NOMO-1 (cell line): Measurements from ENCODE around the gene ARL3.

Experiments used
- DNase-seq, 2 experiments: peaks; one replicate each; lab custom pipeline; 2025; ENCODE audit not compliant: unreplicated experiment in 2 of 2; lab: John Stamatoyannopoulos, UW

ARL3 gene

DNA sequence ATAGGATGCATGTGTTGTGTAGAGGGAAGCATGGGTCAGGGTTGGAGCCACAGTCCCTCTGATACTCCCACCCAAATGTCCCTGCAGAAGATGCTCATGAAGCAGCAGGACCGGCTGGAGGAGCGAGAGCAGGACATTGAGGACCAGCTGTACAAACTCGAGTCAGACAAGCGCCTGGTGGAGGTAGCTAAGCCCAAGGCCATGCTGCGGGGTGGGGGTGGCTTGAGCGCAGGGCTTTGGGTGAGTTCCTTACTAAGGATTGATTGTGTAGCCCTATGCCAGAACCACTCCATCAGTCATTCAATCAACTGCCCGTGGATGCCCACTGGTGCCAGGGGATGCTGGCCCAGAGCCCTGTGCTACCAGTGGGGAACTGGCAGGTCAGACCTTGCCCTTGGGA lies 59.6 kb downstream of the ARL3 start:
- no peak for DNase-seq

DNA sequence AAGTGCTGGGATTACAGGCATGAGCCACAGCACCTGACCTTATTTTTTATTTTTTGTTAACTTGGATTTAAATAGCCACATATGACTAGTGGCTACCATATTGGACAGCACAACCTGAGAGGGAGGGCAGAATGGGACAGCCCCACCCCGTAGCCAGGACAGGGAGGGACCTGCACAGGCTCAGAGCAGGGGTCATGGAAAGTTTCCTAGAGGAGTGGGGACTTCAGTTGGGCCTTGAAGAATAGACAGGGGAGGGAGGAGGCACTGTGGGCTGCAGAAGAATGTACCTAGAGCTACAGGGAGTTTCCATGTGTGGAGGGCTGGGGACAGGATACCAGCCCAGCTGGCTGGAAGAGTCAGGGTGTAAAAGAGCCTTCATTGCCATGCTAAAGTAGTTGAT lies 61.1 kb downstream of the ARL3 start:
- DNase-seq = no peak

DNA sequence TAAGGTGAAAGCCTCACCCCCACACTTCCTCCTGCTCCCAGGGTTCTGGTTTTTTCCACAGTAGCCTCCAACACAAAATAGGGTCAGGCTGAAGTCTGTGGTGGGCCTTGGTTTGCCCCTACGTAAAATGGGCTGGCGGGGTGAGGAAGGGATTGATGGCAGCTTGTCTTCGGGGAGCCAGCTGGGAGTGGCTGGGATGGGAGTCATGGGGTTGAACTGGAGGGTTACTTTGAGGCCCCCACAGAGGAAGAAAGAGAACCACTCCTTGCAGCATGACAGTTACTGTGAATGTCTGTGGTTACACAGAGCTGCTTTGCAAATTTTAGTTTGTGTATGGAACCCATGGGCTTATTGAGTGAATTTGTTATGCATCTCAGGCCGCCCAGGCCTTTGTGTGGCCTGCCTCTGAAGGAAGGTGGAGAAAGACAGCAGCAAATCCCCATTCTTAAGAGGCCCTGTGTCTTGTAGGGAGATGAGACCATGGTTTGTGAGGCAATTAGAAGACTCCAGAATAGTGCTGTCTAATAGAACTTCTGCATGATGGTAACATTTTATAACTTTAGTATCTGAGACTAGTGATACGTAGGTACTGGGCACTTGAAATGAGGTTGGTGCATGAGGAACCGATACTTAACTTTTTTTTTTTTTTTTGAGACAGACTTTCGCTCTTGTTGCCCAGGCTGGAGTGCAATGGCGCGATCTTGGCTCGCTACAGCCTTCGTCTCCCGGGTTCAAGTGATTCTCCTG lies 61.9 kb downstream of the ARL3 start:
- DNase-seq = peak; percentile 53 to 66

DNA sequence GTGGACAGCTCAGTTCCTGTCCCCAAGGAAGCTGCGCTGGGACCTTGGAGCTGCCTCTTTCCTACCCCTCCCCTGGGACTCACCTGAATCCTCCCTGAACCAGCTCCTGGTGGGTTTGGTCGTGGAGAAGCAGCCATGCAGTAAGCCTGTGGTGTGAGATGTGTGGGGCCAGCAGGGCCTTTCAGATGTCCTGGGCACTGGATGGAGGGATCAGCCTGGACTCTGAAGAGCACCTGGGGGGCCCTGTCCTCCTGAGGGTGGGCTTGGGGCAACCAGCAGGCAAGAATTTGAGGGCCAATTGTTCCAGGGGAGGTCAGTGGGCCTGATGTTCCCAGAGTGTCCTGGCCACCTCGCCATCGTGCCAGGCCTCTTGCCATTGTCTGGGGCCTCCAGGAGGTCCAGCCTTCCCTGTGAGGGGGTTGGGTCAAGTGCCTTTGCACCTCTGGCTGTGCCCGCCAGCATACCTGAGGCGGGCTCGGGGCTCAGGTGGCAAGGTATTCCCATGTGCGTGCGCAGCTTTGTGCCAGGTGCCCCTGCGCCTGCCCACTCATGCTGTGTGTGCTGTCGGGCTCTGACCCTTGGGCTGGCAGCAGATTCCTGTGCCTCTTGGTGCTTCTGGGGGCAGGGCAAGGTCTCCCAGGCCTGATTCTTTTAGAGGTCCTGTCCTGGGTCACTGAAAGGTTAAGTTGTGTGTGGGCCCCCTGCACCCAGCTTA lies 62.6 kb downstream of the ARL3 start:
- no peak for DNase-seq

DNA sequence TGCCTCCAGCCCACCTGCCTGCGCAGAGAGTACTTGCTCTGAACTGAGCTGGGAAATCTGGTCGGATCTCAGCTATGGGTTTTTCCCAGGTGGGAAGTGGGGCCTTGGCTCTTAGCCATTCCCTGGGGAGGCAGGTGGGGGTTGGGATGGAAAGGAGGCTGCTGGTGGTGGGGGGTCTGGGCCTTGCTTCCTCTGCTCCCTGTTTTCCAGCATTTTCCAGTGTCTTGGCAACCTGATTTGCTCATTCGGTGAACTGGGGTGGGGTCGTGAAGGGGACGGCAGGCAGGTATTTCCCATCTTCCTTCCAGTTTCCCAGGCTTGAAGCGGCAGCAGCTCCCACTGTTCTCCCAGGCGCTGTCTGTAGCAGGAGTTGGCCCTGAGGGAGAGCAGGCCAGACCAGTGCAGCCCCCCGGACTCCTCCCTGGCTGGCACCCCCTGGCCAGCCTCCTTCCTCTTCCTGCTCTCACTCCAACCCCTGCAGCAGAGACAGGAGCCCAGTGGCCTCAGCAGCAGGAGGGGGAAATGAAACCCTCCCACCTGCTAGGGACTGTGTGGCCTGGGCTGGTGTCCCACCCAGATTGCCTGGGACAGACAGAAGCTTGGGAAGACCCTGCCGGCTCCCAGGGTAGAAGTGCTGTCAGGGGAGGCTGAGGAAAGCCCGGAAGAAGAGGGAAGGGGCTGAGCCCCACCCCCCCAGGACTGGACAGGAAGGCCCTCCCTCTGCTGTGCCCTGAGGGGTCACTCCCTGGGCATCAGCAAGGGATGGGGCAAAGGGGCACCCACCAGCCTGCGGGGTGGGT lies 63.3 kb downstream of the ARL3 start:
- DNase-seq = peak; percentile 30 to 41

DNA sequence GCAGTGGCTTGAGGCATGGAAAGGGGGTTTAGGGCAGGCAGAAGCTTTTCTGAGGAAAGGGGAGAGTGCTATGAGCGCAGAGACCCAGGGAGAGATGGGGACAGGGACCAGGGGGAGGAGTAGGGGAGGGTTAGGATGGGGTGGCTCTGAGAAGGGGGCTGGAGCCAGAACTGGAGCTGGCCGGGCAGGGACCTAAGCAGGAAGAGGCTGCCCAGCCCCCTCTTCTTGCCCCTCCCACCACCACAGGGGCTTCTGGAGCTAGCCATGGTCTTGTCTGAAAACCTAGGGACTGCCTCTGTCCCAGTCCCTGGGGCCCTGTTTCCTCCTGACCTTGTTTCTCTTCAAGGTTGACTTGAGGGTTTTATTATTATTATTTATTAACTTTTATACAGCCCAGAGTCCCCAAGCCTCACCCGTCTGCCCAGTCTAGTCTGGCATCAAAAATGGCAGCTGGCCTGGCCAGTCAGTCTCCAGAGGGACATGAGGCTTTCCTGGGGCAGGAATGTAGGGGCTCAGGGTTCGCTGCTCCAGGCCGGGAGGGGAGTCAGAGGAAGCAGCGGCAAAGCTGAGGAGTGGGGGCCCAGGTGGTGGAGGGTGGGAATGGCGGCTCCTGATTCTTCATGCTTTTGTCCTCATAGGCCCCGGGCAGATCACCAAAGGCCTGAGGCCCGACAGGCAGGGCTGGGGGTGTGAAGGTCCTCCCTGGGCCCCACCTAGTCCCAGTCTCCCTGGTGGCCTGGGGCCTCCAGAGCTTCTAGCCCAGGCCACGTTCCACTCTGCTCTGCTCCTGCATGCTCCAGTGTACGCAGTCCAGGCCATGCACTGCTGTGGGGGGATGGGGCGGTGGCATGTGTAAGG lies 64.2 kb downstream of the ARL3 start:
- DNase-seq = no peak

DNA sequence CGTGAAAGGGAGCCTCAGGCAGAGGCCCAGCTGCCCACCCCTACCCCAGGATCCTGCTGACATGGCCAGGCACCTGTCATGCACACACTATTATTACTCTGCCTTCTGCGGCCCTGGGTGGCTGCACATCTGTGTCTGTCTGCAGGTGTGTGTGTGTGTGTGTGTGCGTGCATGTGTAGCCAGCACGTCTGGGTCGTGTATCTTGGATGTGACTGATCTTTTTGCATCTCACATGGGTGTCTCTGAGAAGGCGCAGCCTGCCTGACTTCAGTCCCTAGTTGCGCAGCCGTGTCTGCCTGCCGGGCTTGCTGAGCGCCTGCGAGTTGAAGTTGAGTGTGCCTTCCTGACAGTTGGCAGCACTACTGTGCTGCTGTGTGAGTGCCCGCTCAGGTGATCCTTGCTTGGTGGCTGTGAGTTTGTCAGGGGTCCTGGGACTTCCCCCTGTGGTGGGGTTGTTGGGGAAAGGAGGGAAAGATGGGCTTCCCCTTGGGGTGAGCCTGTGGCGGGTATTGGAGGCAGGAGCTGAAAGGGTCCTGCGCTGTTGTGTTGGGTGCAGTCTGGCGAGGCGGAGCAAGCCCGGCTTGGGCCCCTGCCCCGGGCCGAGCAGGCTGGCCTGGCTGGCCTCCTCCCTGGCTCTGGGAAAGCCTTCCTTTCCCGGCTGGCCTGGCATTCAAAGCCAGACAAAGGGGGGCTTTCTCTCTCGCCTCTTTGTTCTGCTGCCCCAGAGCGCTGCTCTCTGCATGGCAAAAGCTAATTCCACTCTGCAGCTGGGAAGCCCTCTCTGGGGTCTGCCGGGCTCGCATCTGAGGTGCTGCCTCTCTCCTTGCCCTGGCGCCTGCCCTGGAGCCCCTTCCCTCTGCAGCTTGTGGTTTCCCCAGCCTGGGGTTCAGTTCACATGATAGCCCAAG lies 65.1 kb downstream of the ARL3 start:
- DNase-seq = no peak

DNA sequence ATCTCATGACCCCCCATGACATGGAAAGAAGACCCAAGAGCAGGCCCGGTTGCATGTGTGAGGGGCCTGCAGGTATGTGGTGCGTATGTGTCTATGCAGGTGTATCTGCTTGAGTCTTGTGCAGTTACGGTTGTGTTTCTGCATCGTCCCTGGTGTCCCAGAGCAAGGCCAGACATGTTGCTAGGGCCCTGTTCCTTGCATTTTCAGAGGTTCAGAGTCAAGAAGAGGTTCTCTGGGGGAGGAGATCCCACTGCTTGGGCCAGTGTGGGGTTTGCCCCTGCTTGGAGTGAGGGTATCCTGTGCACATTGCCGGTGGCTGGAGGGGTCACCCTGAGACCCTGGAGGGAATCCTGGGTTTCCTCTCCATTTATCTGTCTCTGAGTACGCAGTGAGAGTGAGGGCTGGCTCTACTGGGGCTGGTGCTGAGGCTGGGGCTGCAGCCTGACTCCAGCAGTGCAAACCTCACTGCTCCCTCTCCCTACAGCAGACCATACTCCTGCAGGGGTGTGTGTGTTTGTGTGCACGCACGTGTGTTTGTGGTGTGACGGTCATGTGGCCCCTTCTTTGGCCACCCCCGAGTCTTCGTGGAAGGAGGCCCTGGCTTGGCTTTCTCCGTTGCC lies 65.8 kb downstream of the ARL3 start:
- no peak for DNase-seq

DNA sequence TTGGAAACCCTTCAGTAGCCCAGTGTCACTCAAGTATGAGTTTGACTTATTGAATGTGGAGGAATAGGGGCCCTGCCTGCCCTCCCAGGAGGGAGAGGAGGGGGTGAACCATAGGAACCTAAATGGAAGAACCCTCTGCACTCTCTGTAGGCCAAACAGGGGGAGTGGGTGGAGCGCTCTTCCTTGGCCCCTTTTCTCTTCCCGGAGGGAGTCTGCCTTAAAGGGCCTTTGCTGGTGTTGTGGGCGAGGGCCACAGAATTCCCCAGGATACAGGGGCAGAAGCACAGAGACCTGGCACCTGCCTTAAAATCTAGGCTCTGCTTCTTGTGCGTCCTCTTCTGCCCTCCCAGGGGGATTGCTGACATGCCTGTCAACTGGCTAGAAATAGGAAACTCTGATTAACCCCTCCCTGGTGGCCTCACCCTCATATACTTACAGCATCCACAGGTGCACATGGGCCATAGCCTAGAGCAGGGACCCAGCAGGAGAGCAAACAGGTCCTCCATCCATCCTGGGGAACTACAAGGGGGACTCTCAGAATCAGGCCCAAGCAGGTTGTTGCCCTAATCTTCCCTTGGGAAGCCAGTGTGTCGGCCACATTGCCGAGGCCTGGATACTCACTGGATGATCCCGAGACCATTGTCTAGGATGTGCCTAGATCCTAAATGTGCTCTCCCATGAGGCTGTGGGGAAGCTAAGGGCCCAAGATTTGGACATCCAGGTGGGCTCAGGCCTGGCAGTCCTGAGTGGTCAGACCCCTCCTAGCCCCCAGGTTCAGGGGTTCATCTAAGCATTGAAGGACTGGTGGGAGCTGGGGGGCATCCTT lies 66.5 kb downstream of the ARL3 start:
- no peak for DNase-seq

DNA sequence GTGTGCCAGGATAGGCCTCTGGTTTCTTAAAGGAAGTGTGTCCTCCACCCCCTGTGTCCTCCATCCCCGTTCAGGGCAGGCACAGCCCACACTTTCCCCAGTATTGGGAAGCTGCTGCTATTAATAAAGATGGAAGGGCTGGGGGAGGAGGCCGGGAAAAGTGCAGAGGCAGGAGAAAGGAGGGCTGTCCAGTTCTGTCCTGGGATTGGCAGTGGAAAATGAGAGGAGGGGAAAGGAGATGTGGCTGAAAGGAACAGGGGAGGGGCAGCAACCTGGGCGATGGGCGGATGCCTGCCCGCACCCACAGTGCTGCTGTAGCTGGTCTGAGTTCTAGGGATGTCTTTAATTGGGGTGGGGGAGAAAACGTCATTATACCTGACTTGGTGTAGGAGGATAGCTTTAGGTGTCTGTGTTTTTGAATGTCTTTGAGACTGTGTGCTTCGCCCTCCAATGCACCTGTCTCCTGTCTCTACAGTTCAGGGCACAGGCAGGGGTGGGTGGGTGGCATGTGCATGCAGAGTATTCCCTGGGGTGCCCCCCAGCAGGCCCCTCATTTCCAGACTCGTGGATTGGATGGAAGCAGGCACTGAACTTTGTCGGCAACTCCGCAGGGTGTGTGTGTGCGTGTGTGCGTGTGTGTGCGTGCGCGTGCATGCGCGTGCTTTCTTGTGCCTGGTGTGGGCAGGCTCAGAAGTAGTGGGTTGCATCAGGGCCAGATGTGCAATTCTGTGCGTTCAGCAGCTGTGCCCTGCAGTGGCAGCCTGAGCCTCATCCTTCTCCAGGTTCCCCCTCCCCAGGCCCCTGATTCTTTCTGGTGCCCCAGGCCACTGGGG lies 67.4 kb downstream of the ARL3 start:
- peak in 1 of 2 experiments; percentile 26 for DNase-seq

DNA sequence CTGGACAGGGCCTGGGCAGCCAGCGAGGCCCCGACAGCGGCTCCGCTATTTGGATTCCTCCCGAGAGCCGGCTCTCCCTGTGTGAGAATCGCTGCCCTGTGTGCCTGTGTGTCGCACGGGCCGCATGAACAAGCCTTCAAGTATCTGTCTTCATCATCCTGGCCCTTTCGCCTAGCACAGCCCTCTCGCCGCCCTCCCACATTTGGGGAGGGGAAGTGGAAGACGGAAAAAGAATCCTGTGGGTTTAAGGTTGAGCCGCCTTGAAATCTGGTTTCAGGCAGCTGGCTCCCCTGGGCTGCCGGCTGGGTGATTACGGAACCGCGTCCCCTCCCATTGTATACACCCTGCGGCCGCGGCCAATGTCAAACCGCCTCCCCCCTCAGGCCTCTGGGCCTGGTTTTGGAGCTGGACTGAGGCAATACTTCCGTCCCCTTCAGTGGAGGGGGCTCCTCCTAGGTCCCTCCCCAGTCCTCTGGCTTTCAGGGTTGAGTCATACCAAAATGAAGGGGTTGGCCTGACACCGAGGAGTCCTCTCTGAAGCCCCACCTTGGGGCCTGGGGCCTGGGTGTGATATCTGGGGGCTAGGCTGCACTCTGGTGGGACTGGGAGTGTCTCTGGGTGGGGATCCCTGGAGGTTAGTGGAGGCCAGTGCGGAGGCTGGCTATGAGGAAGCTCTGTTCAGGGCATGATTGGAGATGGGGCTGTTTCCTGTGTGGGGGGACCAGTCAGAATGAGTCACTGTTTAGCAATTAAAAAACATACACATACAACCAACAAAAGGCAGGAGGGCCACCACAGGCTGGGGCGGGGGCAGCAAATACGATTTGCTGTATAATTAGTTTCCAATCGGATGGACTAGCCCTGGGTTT lies 68.2 kb downstream of the ARL3 start:
- DNase-seq = peak; percentile 98

DNA sequence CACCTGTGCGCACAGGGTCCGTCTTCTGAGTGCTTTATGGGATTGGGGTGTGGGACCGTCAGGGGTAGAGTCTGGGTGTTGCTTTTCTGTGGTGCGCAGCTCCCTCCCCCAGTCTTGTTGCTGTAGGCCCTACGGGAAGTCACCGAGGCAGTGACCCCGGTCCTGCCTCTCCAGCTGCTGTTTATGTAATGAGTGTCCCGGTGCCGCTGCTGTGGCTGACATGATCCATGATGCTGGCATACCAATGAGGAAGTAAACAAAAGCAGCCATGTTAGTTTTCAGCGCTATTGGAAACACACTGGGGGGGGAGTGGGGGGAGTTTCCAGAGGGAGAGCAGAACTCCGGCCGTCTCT lies 68.8 kb downstream of the ARL3 start:
- peak; percentile 68 to 77 for DNase-seq

DNA sequence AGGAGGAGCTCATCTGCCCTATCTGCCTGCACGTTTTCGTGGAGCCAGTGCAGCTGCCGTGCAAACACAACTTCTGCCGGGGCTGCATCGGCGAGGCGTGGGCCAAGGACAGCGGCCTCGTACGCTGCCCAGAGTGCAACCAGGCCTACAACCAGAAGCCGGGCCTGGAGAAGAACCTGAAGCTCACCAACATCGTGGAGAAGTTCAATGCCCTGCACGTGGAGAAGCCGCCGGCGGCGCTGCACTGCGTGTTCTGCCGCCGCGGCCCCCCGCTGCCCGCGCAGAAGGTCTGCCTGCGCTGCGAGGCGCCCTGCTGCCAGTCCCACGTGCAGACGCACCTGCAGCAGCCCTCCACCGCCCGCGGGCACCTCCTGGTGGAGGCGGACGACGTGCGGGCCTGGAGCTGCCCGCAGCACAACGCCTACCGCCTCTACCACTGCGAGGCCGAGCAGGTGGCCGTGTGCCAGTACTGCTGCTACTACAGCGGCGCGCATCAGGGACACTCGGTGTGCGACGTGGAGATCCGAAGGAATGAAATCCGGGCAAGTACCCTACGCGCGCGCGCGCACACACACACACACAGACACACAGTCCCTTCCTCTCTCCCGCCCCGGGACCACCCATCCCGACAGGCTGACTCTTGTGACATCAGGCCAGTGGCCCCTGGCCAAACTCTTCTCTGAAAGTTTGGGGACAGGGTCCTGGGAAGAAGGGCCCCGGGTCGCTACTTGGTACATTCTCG lies 69.4 kb downstream of the ARL3 start:
- DNase-seq = peak; percentile 51 to 70

DNA sequence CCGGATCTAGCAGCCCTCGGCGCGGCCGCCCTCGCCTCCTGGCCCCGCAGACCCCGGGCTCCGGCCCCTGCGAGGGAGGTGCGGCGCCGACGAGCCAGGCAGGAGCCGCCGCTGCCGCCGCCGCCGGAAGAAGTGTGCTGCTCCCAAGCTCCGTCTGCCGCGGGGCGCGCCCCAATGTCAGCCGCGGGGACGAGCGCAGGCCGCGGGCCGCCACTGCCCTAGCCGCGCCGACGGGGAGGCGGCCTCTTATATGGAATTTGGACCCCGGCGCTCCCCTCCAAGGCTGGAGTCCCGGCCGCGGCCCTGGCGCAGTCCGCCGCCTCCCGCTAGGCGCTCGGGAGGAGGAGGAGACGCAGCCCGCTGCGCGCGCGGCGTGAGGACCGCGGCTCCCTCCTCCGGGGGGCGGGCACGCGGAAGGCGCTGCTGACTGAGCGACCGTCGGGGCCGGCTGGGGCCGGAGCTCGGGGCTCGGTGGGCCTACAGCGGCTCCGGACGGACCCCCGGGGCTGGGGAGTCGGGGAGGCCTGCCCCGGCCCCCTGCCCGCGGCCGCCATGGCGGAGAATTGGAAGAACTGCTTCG lies 70.0 kb downstream of the ARL3 start, which contains the start of gene TRIM8:
Gene TRIM8 (plus strand): TSS at position 414 of the 580 bp plus-strand sequence. CDS start 139 bp downstream, at position 553.
- peak; percentile 40 to 59 for DNase-seq

DNA sequence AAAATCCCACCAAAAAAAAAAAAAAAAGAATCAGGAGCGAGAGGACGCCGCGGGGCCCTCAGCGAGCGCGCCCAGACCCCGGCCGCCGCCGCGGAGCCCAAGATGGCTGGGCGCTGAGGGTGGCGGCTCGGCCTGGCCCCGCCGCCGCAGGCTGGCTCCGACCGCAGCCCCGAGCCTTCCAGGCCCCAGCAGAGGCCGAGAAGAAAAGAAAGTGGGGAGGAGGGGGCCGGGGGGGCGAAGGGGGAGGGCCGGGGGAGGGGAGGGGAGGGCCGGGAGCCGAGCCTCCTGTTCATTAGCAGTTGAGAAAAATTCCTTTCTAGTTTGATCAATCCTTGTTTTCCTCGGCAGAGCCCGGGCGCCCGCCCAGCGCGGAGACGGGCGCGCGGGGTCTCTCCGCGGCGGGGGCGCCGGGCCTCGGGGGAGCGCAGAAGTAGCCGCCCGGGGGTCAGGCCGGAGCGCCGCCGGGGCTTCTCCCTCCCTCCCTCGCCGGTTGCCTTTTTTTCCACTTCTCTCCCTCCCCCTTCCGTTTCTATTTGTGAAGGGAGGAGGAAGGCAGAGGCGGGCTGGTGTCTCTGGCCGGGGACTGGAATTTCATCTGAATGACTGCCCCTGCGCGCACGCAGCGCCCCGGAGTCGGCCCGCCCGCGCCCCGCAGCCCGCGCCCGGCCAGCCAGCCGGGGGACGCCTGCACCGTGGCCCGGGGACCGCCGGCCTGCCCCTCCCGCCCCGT lies 70.7 kb downstream of the ARL3 start:
- DNase-seq = peak; percentile 48 to 59
